Suppressor macrophage treated with lipopolysaccharide for 1 hour (primary cell): ENCODE results near the gene PRELP.

Experiments
- DNase-seq, 3 donors: peaks; one replicate each; pipeline ENCODE4 v3.0.0-alpha.2; 2020 to 2022

Gene PRELP

GRCh38 chr1:203526572-203526971 lies 51.0 kb downstream of the PRELP start:
- DNase-seq, result no peak

- no peak for DNase-seq
These were observed 51.4 kb downstream of the PRELP start for GRCh38 chr1:203527013-203527412.

DNA sequence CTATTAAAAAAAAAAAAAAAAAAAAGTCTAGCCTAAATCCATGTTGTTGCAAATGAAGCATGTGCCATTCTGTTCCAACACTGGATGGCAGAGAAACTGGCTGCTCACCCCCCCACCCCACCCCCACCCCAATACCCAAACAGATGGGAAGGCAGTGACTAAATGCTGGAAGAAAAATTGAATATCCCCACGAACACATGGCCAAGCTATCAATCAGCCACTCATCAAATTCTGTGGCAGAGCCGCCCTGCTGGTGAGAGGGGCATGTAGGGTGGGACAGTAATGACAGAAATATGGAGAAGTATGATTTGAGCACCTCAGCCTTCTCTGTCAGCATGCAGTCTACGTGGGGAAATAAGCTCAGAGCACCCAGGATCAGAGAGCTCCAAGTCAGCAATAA lies 52.5 kb downstream of the PRELP start:
- DNase-seq, result no peak

DNA sequence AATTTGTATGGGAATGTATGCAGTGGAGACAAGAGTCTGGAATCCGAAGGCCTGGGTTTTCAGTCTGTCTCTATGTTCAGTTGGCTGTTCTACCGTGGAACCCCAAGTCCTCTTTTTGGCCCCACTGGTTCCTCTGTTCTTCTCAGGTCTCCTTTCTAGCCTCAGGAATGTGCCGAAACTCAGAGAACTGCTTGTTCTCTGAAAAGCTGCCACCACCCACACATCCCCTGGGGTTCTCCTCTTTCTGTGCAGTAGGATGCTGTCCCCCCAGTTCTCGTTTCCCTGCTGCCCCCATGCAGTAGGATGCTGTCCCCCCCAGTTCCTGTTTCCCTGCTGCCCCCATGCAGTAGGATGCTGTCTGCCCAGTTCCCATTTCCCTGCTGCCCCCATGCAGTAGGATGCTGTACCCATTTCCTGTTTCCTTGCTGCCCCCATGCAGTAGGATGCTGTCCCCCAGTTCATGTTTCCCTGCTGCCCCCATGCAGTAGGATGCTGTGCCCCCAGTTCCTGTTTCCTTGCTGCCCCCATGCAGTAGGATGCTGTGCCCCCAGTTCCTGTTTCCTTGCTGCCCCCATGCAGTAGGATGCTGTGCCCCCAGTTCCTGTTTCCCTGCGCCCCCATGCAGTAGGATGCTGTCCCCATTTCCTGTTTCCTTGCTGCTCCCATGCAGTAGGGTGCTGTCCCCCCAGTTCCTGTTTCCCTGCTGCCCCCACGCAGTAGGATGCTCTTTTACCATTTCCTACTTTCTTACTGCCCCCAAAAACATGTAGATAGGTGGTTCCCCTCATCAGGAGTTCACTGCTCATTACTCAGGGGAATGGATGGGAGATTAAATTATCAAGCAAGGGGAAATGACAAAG lies 53.6 kb downstream of the PRELP start:
- DNase-seq, result peak; percentile 46 to 64 (median 64)

DNA sequence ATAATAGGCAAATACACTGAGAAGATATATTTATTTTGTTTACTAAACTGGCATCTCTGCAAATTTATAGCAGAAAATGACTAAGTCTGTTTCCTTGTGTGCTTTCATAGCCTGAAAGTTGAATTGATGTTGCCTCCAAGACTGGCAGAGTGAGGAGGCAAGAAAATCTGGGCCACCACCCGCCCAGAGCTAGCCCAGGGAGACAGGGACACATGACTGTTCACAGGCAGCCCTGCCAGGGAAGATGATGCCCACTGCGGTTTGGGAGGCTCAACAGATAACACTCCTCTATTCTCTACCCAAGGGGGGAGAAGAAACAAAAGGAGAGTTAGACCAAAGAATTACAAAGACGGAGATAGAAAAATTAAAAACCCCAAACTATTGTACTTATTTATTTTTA lies 55.5 kb downstream of the PRELP start:
- DNase-seq, result no peak

- no peak for DNase-seq
These were observed 58.4 kb downstream of the PRELP start for GRCh38 chr1:203534012-203534411.

DNA sequence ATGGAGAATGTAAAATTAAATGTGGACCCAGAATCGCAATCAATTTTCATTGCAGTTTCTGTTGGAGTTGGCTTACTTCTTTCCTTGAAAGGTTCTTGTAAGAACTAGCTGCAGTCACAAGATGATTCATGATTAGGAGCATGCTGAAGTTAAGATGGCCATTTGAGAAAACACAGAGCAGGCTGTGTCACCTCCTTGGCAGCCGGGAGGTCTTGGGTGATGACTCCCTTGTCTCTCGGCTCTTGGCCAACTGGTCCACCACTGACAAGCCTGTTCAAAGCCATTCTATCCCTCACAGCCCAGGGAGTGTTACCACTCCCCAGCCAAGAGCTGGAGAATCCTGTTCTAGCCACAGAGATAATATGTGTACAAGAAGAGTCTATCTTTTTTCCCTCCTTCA lies 58.9 kb downstream of the PRELP start:
- no peak for DNase-seq

GRCh38 chr1:203536575-203536974 lies 61.0 kb downstream of the PRELP start:
- DNase-seq, result no peak

DNA sequence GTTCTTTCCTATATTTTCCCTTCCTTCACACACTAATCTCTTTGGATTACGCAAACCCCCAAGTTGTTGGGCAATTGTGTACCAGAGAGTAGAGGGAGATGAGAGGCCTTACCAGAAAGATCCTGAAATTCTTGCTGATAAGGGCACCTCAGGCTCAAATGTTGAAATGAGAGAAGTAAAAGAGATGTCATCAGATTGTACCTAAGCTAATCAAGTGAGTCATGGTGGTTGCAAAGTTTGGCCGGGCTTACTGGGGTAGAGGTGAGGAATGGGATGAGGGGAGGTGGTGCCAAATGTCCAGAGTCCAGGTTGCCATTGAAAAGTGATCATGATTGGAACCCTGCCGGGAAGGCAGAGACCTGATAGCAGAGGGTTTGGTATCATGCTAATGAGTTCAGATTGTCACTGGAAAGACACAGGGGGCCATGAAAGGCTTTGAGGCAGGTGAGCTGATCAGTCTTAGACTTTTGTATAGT lies 61.4 kb downstream of the PRELP start:
- peak in 1 of 3 donors; percentile 29 for DNase-seq

DNA sequence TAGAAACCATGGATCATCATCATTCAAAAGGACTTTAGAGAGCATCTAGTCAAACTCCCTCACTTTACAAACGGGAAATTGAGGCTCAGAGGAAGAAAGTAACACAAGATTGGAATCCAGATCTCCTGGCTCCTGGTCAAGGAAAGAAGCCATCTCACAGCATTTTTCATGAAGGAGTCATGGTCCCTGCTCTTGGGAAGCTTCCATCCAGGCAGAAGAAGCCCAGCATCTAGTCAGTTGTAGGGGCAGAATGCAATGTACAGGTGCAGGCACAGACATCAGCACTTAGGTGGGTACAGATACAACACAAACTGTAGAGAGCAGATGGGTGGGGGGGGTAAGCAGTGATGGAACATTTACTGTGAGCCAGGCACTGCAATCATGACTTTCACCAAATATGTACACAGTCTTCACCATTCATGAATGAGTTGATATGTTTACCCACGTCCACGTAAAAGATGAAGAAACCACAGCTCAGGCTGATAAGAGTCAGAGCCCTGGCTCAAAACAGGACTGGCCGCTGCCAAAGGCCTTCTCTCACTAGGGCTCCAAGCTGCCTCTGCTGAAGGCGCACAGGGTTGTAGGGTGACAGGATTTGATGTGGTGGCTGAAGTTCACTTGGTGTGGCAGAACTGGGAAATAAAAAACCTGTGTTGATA lies 62.3 kb downstream of the PRELP start:
- DNase-seq, result no peak

- no peak for DNase-seq
These were observed 63.1 kb downstream of the PRELP start for GRCh38 chr1:203538726-203539125.

- DNase-seq, result no peak
These were observed 64.4 kb downstream of the PRELP start for GRCh38 chr1:203539831-203540546.
